Endothelial cell of coronary artery (primary cell): Measurements from ENCODE around the gene EPS15. TPM values are rescaled to one million over a fixed set of nuclear protein-coding genes. Genes with fewer than 3 reads are reported as not detected.

ENCODE experiments used
- total RNA-seq: library from RNA; depleted of rRNA; stranded (reverse); fragments of >200 nt; gene quantifications from 2 replicates; pipeline ENCODE4 v1.2.3, GENCODE V29; 2014

EPS15 gene
- total RNA-seq, result 30.2 and 43.7 TPM in 2 replicates

DNA sequence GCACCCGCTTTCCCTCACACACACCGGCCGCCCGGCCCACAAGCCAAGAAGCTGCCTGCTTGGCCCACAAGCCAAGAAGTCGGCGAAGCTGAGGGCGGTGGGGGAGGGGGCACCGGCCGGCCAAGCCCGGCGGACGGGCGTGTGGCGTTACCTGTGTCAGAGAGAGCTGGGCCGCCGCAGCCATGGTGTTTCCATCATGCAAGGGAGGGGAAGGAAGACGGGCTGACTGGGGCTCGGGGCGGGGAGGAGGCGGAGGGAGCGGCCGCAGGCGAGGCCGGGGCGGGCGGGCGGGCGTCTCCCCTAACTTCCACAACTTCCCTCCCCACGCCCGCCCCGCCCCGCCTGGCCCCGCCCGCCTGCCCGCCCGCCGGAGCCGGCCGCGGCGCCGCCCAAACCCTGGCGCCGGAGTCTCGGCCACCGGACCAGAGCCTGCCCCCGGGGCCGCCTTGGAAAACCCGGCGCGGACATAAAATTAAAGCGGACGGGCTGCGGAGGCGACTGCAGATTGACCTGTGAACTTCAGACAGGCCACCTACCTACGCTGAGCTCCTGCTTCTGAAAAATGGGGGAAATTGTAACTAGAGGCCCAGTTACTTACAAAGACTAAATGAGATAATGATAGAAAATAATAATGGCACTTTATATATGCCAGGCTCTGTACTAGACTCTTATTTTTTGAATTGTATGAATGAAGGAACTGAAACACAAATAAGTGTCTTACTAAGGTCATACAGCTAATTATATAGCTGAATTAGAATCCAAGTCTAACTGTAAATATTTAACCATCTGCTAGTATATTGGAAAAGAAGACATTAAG is at the start of gene EPS15:
Gene EPS15, minus strand, starts transcription at position 219 of the 817 bp plus-strand sequence. Its CDS starts 35 bp downstream, at position 184.

DNA sequence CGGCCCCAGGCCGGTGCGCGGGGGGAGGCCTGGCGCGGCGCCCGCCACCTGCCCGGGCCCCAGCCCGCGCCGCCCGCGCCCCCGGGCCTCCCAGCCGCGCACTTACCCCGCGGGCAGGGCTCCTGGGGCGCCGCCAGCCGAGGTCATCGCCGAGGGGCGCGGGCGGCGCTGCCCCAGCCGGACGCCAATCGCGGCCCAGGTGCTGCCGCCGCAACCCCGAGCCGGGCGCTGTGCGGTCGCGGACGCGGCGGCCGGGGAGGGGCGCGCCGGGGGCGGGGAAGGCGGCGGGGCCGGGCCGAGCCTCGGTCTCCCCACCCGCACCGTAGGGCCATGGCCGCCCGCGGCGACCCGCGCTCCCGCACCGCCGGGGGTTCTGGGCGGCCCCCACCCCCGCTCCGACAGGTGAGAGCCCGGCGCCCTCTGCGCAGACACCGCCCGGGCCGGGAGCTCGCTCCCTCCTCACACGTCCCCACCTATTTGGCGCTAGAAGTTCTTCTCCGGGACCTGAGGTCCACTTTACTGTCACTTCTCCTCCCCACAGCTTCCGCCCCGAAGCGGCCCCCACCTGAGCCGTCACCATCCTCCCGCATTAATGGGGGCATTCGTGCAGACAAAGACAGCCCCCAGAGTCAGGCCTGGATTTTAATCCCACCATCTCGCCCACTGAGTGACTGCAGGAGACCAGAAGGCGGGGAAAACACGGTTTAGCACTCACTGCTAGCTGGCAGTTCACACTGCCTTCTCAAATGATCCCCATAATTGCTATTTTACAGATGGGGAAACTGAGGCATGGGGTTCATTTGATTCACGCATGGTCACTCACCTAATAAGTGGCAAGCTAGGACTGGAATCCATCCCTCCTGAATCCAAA is 188.5 kb downstream of the EPS15 start, which contains the start of gene TTC39A:
Gene TTC39A, minus strand, starts transcription at position 232 of the 871 bp plus-strand sequence. Its CDS starts 85 bp downstream, at position 147.

Other genes starting within 250 kb of the EPS15 start
- 0.81 and 0.85 TPM in 2 replicates for gene TTC39A, start 188.7 kb downstream of the EPS15 start, total RNA-seq
- gene OSBPL9, start 97.8 kb upstream of the EPS15 start, total RNA-seq, result 82.9 and 92.8 TPM in 2 replicates